Measurements from ENCODE around the gene SARNP.

SARNP gene

GRCh38 chr12:55742719-55743405 lies 74.7 kb downstream of the SARNP start, which contains the start of gene GDF11:
GDF11 (plus strand) TSS chr12:55743122; CDS start chr12:55743317, 195 bp downstream.
- Histone ChIP-seq H3K79me2 (ENCODE audit: low read length) (no peaks in the 10 kb centered on the region), H3K27me3 (ENCODE audit: low read depth, low read length) (peaks cover 14% of the 10 kb centered on the region), H4K20me1 (ENCODE audit: insufficient read depth, low read length) (no peaks in the 10 kb centered on the region), H3K36me3 (replicated peaks; ENCODE audit: low read depth, low read length) (no peaks in the 10 kb centered on the region), H3K4me3 (ENCODE audit: low read length) (peak within 1 kb of the TSS; percentile 89), H2AFZ (ENCODE audit: low read depth, low read length) (peak within 1 kb of the TSS; percentile 82), H3K9me3 (ENCODE audit: insufficient read depth, low read length) (no peaks in the 10 kb centered on the region), H3K4me2 (ENCODE audit: low read length) (peak within 1 kb of the TSS; percentile 99), H3K9ac (ENCODE audit: low read length) (peak within 1 kb of the TSS; percentile 61), H3K27ac (ENCODE audit: low read length) (no peak within 1 kb of the TSS), H3K4me1 (ENCODE audit: low read length) (peaks cover 20% of the 10 kb centered on the region)
- TF ChIP-seq, protein P1, sequence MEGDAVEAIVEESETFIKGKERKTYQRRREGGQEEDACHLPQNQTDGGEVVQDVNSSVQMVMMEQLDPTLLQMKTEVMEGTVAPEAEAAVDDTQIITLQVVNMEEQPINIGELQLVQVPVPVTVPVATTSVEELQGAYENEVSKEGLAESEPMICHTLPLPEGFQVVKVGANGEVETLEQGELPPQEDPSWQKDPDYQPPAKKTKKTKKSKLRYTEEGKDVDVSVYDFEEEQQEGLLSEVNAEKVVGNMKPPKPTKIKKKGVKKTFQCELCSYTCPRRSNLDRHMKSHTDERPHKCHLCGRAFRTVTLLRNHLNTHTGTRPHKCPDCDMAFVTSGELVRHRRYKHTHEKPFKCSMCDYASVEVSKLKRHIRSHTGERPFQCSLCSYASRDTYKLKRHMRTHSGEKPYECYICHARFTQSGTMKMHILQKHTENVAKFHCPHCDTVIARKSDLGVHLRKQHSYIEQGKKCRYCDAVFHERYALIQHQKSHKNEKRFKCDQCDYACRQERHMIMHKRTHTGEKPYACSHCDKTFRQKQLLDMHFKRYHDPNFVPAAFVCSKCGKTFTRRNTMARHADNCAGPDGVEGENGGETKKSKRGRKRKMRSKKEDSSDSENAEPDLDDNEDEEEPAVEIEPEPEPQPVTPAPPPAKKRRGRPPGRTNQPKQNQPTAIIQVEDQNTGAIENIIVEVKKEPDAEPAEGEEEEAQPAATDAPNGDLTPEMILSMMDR (IDR thresholded peaks at IDR 0.05; ENCODE audit: low read depth, low read length) = no peak
- no peak for TF ChIP-seq EZH2phosphoT487 (IDR thresholded peaks at IDR 0.05; ENCODE audit: low read depth)

- Histone ChIP-seq H3K27ac (ENCODE audit: low read length) (no peak overlapping the region), H4K20me1 (ENCODE audit: insufficient read depth, low read length) (no peaks in the 10 kb centered on the region), H3K9ac (ENCODE audit: low read length) (peak overlapping the region; percentile 56), H3K4me3 (ENCODE audit: low read length) (peak overlapping the region; percentile 83), H3K4me2 (ENCODE audit: low read length) (peak overlapping the region; percentile 87), H3K9me3 (ENCODE audit: insufficient read depth, low read length) (no peaks in the 10 kb centered on the region), H3K27me3 (ENCODE audit: low read depth, low read length) (peaks cover 14% of the 10 kb centered on the region), H3K79me2 (ENCODE audit: low read length) (no peaks in the 10 kb centered on the region), H3K4me1 (ENCODE audit: low read length) (peaks cover 26% of the 10 kb centered on the region), H3K36me3 (replicated peaks; ENCODE audit: low read depth, low read length) (no peaks in the 10 kb centered on the region), H2AFZ (ENCODE audit: low read depth, low read length) (peak overlapping the region; percentile 82)
- TF ChIP-seq, protein P1 (IDR thresholded peaks at IDR 0.05; ENCODE audit: low read depth, low read length) = no peak
- TF ChIP-seq EZH2phosphoT487 (IDR thresholded peaks at IDR 0.05; ENCODE audit: low read depth) = no peak
These were observed 75.4 kb downstream of the SARNP start for GRCh38 chr12:55741931-55742680.

DNA sequence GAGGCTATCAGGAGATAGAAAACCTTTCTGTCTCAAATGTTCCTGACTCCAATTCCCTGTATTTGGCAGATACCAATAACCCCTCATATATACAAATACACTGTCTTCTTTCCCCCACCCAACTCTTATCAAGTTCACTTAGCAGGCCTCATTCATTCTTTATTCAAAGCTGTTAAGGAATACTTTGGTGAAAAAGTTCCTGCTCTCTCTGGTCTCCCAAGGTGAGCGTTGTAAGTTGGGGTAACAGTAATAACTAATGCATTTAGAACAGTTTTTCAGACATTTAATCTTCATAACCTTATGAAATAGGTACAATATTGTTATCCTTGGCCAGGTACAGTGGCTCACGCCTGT lies 78.5 kb downstream of the SARNP start:
- peaks cover 12% of the 10 kb centered on the region for H3K4me1 ChIP-seq (ENCODE audit: low read length)

More for the DNA sequence above, 78.5 kb downstream of the SARNP start:
- no peak overlapping the region for H2AFZ ChIP-seq (ENCODE audit: low read depth, low read length)
- no peaks in the 10 kb centered on the region for H3K9me3 ChIP-seq (ENCODE audit: insufficient read depth, low read length)
- no peaks in the 10 kb centered on the region for H4K20me1 ChIP-seq (ENCODE audit: insufficient read depth, low read length)
- peak overlapping the region; percentile 87 for H3K4me3 ChIP-seq (ENCODE audit: low read length)
- no peak overlapping the region; the same call in 1 of the 2 replicates for H3K4me2 ChIP-seq (ENCODE audit: low read length)
- no peak overlapping the region for H3K9ac ChIP-seq (ENCODE audit: low read length)
- H3K36me3 ChIP-seq (replicated peaks; ENCODE audit: low read depth, low read length) = no peaks in the 10 kb centered on the region
- no peak for TF ChIP-seq EZH2phosphoT487 (IDR thresholded peaks at IDR 0.05; ENCODE audit: low read depth)
- TF ChIP-seq, protein P1 (IDR thresholded peaks at IDR 0.05; ENCODE audit: low read depth, low read length) = no peak
- no peak overlapping the region for H3K27ac ChIP-seq (ENCODE audit: low read length)
- H3K79me2 ChIP-seq (ENCODE audit: low read length) = no peaks in the 10 kb centered on the region
- peaks cover 10% of the 10 kb centered on the region; the same call in 1 of the 2 replicates for H3K27me3 ChIP-seq (ENCODE audit: low read depth, low read length)
